Hematopoietic multipotent progenitor cell (in vitro differentiated cells): ENCODE data around the gene TIGD6. TPM values are rescaled to one million over a fixed set of nuclear protein-coding genes. Genes with fewer than 3 reads are reported as not detected.
A peak's percentile ranks its signal among the peaks of the same experiment; 100 is the strongest.
"Not testable (repeated sequence)": the region's sequence is repeated elsewhere in the genome, so short reads cannot be mapped to it uniquely, and the experiment has no call there.

Experiments used
- DNase-seq, 3 donors: peaks; one replicate each; pipeline ENCODE4 v3.0.0-alpha.2; 2011 to 2015; ENCODE audit warnings: low read depth in 2 of 3, low spot score in 2 of 3
- total RNA-seq: library from RNA; depleted of rRNA; stranded (reverse); fragments of >200 nt; gene quantifications from one replicate; pipeline ENCODE4 v1.2.3, GENCODE V29; 2012

TIGD6 gene
- 3.2 TPM for total RNA-seq

GRCh38 chr5:150000256-150000989 lies at the start of gene TIGD6, which contains the start of gene HMGXB3:
Gene TIGD6, minus strand, starts transcription at chr5:150000654. Its CDS starts 4,306 bp downstream, at chr5:149996348.
Gene HMGXB3, plus strand, starts transcription at chr5:150000739. Its CDS starts 4,114 bp downstream, at chr5:150004853.
- DNase-seq: peak; percentile 71 to 96 (median 96)

- no peak for DNase-seq
These were observed 45.6 kb upstream of the TIGD6 start for GRCh38 chr5:150046031-150046430.

GRCh38 chr5:150045549-150045948 lies 45.1 kb upstream of the TIGD6 start:
- DNase-seq: no peak

- DNase-seq: no peak
These were observed 44.3 kb upstream of the TIGD6 start for GRCh38 chr5:150044712-150045111.

GRCh38 chr5:150044329-150044681 lies 43.9 kb upstream of the TIGD6 start:
- no peak for DNase-seq

GRCh38 chr5:150043657-150044328 lies 43.3 kb upstream of the TIGD6 start:
- DNase-seq: peak in 1 of 3 donors; percentile 63

- DNase-seq: no peak
These were observed 42.0 kb upstream of the TIGD6 start for GRCh38 chr5:150042459-150042858.

- DNase-seq: no peak
These were observed 38.1 kb upstream of the TIGD6 start for GRCh38 chr5:150038547-150038946.

- no peak for DNase-seq
These were observed 36.1 kb upstream of the TIGD6 start for GRCh38 chr5:150036513-150036912.

- DNase-seq: no peak
These were observed 34.9 kb upstream of the TIGD6 start for GRCh38 chr5:150035139-150035895.

- DNase-seq: no peak
These were observed 34.2 kb upstream of the TIGD6 start for GRCh38 chr5:150034662-150035061.

GRCh38 chr5:150033334-150033733 lies 32.9 kb upstream of the TIGD6 start:
- DNase-seq: no peak

- DNase-seq: not testable (repeated sequence)
These were observed 27.6 kb upstream of the TIGD6 start for GRCh38 chr5:150028047-150028446.

- DNase-seq: peak in 2 of 3 donors; percentile 5 to 12
These were observed 26.3 kb upstream of the TIGD6 start for GRCh38 chr5:150026682-150027172.

- DNase-seq: peak in 2 of 3 donors; percentile 18 to 38
These were observed 24.0 kb upstream of the TIGD6 start for GRCh38 chr5:150024346-150024984.

- no peak for DNase-seq
These were observed 22.7 kb upstream of the TIGD6 start for GRCh38 chr5:150023136-150023535.

GRCh38 chr5:150022681-150023080 lies 22.2 kb upstream of the TIGD6 start:
- no peak for DNase-seq

GRCh38 chr5:150022158-150022531 lies 21.7 kb upstream of the TIGD6 start:
- peak in 2 of 3 donors; percentile 3 to 9 for DNase-seq

- DNase-seq: no peak
These were observed 21.2 kb upstream of the TIGD6 start for GRCh38 chr5:150021491-150022157.

GRCh38 chr5:150020249-150020648 lies 19.8 kb upstream of the TIGD6 start:
- DNase-seq: no peak
